ENCODE measurements around the gene PPP2R2C.

PPP2R2C gene

GRCh38 chr4:6320663-6321062, 151.8 kb downstream of the PPP2R2C start:
- TF ChIP-seq CTCF (conservative IDR thresholded peaks at IDR 0.05; ENCODE audit: low read depth), result no peak
- CTCF ChIA-PET, result interaction anchor here (0.7 to 1.3 kb wide), 2 partner anchors 71 to 1934 kb away, joined by 3 to 6 read pairs; partner anchors contain the start of gene NSG1
- DNase-seq (ENCODE audit: low spot score), result no peak
- POLR2A ChIA-PET (ENCODE audit: low non-redundant PET), result no interaction called here
- no peak overlapping the region for H3K27ac ChIP-seq

- TF ChIP-seq CTCF (conservative IDR thresholded peaks at IDR 0.05; ENCODE audit: low read depth), result no peak
These were observed 152.8 kb downstream of the PPP2R2C start for GRCh38 chr4:6319530-6320150.

GRCh38 chr4:6318206-6318605, 154.2 kb downstream of the PPP2R2C start:
- no peak for DNase-seq (ENCODE audit: low spot score)
- no peak for TF ChIP-seq CTCF (conservative IDR thresholded peaks at IDR 0.05; ENCODE audit: low read depth)
- ChIA-PET CTCF (no interaction called here), POLR2A (ENCODE audit: low non-redundant PET) (no interaction called here)
- no peak overlapping the region for H3K27ac ChIP-seq

More at GRCh38 chr4:6319530-6320150, 152.8 kb downstream of the PPP2R2C start:
- ChIA-PET POLR2A (ENCODE audit: low non-redundant PET) (no interaction called here), CTCF (no interaction called here)
- no peak overlapping the region for H3K27ac ChIP-seq
- DNase-seq (ENCODE audit: low spot score), result no peak

GRCh38 chr4:6316461-6317003, 155.9 kb downstream of the PPP2R2C start:
- no peak overlapping the region for H3K27ac ChIP-seq
- ChIA-PET POLR2A (ENCODE audit: low non-redundant PET) (no interaction called here), CTCF (interaction anchor here (0.5 to 1.2 kb wide), 3 partner anchors 14 to 52 kb away, joined by 3 to 10 read pairs (median 3); no protein-coding TSS in a partner anchor)
- no peak for TF ChIP-seq CTCF (conservative IDR thresholded peaks at IDR 0.05; ENCODE audit: low read depth)
- no peak for DNase-seq (ENCODE audit: low spot score)

- POLR2A ChIA-PET (ENCODE audit: low non-redundant PET), result no interaction called here
- TF ChIP-seq CTCF (conservative IDR thresholded peaks at IDR 0.05; ENCODE audit: low read depth), result no peak
- DNase-seq (ENCODE audit: low spot score), result no peak
- CTCF ChIA-PET, result interaction anchor here (0.6 kb wide), 1 partner anchor 249 kb away, joined by 3 read pairs; no protein-coding TSS in a partner anchor
- no peak overlapping the region for H3K27ac ChIP-seq
These were observed 159.2 kb downstream of the PPP2R2C start for GRCh38 chr4:6313216-6313615.

- POLR2A ChIA-PET (ENCODE audit: low non-redundant PET), result no interaction called here
- no peak for TF ChIP-seq CTCF (conservative IDR thresholded peaks at IDR 0.05; ENCODE audit: low read depth)
- no peak for DNase-seq (ENCODE audit: low spot score)
- no peak overlapping the region for H3K27ac ChIP-seq
- CTCF ChIA-PET, result no interaction called here
These were observed 162.6 kb downstream of the PPP2R2C start for GRCh38 chr4:6309777-6310176.

Data from RWPE1 (cell line).